Aorta (tissue), 5 donors: ENCODE results near the gene INO80D. TPM values are rescaled to one million over a fixed set of nuclear protein-coding genes. Genes with fewer than 3 reads are reported as not detected.
A peak's percentile ranks its signal among the peaks of the same experiment; 100 is the strongest.

Source experiments
- ATAC-seq: fragments of 200-7000 bp; cut with Tn5 transposase; one replicate; pipeline ENCODE4 v1.9.1; 2022; ENCODE audit warnings: moderate library complexity; ENCODE audit not compliant: low FRiP score
- DNase-seq, 2 donors: peaks; one replicate each; pipeline ENCODE4 v3.0.0-alpha.2; 2020
- H3K27ac ChIP-seq, 2 donors: one replicate each; pipeline ENCODE4 v1.5.1; 2013; ENCODE audit warnings: low read length in 2 of 2, mild to moderate bottlenecking in 2 of 2, moderate library complexity in 2 of 2, control low read depth in 1 of 2, inconsistent platforms in 1 of 2, low read depth in 1 of 2
- H3K27me3 ChIP-seq, 2 donors: one replicate each; pipeline ENCODE4 v1.6.1; 2013; ENCODE audit warnings: control low read depth in 1 of 2, low read length in 1 of 2, mild to moderate bottlenecking in 1 of 2, moderate library complexity in 1 of 2; ENCODE audit not compliant: insufficient read depth in 2 of 2, control insufficient read depth in 1 of 2
- H3K36me3 ChIP-seq, 2 donors: one replicate each; pipeline ENCODE4 v1.6.1; 2013; ENCODE audit warnings: control low read depth in 1 of 2, low read length in 1 of 2, mild to moderate bottlenecking in 1 of 2; ENCODE audit not compliant: insufficient read depth in 2 of 2, control insufficient read depth in 1 of 2
- H3K4me1 ChIP-seq, 2 donors: one replicate each; pipeline ENCODE4 v1.6.1; 2013; ENCODE audit warnings: low read length in 2 of 2, control low read depth in 1 of 2, mild to moderate bottlenecking in 1 of 2, moderate library complexity in 1 of 2; ENCODE audit not compliant: insufficient read depth in 2 of 2, control insufficient read depth in 1 of 2
- H3K4me3 ChIP-seq, 2 donors: one replicate each; pipeline ENCODE4 v1.5.1; 2013; ENCODE audit warnings: low read length in 2 of 2, control low read depth in 1 of 2, mild to moderate bottlenecking in 1 of 2
- H3K9me3 ChIP-seq: one replicate; pipeline ENCODE4 v1.6.1; 2013; ENCODE audit warnings: mild to moderate bottlenecking, low read length; ENCODE audit not compliant: control insufficient read depth
- WGBS, 2 donors: extraction: QIAGEN DNeasy Blood & Tissue Kit; methylation state at CpG; one replicate each; pipeline ENCODE4 v1.1.7; 2013; 5-methylcytosine and 5-hydroxymethylcytosine counted together
- intact Hi-C, 2 donors: fragments of 100-400 bp; cut with DNase I; formaldehyde crosslinking; loops; one replicate each; pipeline versions ENCODE4 v1.14.2 to v1.15.0; 2022
- polyA plus RNA-seq, 2 donors: library from polyadenylated mRNA; stranded (reverse); fragments of 200-250 nt; gene quantifications; one replicate each; pipeline ENCODE4 v1.2.3, GENCODE V29; 2013
- total RNA-seq, 2 donors: library from RNA; stranded (reverse); fragmentation: NEBNext Ultra II Directional; extraction: Animal tissue kit (Norgen Biotek cat#: 25700); gene quantifications; one replicate each; pipeline ENCODE4 v1.2.1, GENCODE V29; 2021
- donor health status: healthy with polysubstance abuse.
- donor health status: Bipolar disorder and iron deficiency.
- donor health status: DM: no; HTN: no; CAD: no.
- donor health status: DM: no; HTN: no; CAD: no.
- donor health status: DM: yes; HTN: yes; CAD: no.

Gene INO80D
- total and polyA plus RNA-seq, 4 donors, result 0.88 to 33.5 (median 15.4) TPM

DNA sequence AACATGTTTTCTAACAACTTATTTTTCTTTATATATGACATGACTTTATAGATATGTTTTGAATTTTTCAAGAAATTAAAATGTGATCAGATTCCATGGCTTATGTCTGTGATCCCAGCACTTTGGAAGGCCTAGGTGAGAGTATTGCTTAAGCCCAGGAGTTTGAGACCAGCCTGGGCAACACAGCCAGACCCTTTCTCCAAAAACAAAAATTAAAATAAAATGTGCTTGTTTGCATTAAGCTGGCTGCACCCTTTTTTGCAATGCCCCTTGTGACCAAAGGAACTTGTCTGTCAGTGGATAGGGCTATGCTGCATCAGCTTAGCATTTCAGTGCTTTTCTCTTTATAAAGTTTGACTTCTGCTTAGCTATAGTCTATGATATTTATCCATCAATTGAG is 2.3 kb upstream of the INO80D start:
- no peak for DNase-seq
- Histone ChIP-seq H3K9me3 (no peaks in the 10 kb centered on the region), H3K36me3 (no peaks in the 10 kb centered on the region), H3K4me3 (no peak overlapping the region), H3K4me1 (no peaks in the 10 kb centered on the region), H3K27ac (no peak overlapping the region), H3K27me3 (no peaks in the 10 kb centered on the region)
- intact Hi-C loops, result loop anchor here in 1 of 2 donors (5.0 kb wide), 1 partner anchor 69 kb away; the partner anchor contains the start of genes EEF1B2 and NDUFS1
- ATAC-seq, result no peak

DNA sequence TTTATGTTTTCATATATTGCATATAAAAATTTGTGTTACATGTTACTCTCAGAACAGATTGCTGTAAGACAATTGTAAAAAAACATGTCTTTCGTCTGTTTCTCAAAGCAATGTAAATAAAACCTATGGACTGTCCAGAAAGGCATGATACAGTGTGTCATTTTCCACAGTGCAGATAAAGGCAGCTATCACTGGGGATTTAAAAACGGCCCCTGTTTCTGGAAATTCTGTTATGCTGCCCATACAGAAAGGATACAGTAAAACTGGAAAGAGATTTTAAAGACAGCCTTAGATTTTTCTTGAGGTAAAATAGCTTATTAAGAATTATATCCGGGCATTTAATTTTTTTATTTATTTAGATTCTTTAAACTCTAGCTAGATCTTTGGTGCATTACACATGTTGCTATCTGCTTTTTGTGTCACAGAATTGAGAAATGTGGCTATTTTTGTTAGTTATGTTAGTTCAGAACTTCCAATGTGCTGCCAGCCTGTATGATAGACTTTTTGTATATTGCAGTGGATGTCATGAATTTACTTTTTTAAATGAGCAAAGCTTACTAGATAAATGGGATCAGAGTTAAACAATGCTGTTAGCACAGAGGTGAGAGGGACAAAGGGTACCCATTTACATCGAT is 859 bp upstream of the INO80D start:
- H3K4me1 ChIP-seq, result no peaks in the 10 kb centered on the region
- H3K36me3 ChIP-seq, result no peaks in the 10 kb centered on the region
- H3K9me3 ChIP-seq, result no peaks in the 10 kb centered on the region
- no peak for DNase-seq
- no peak for ATAC-seq
- intact Hi-C loops, result loop anchor here (2.0 to 5.0 kb wide), 2 partner anchors 70 to 72 kb away; partner anchors contain the start of genes EEF1B2 (in 2 of the 2) and NDUFS1 (in 2 of the 2)
- H3K4me3 ChIP-seq, result peak overlapping the region; percentile 64 to 76
- H3K27me3 ChIP-seq, result no peaks in the 10 kb centered on the region
- peak overlapping the region in 1 of 2 donors; percentile 36 for H3K27ac ChIP-seq
- WGBS, 2 donors, result 1 to 2% methylated on average over 4 of the region's 4 CpGs

DNA sequence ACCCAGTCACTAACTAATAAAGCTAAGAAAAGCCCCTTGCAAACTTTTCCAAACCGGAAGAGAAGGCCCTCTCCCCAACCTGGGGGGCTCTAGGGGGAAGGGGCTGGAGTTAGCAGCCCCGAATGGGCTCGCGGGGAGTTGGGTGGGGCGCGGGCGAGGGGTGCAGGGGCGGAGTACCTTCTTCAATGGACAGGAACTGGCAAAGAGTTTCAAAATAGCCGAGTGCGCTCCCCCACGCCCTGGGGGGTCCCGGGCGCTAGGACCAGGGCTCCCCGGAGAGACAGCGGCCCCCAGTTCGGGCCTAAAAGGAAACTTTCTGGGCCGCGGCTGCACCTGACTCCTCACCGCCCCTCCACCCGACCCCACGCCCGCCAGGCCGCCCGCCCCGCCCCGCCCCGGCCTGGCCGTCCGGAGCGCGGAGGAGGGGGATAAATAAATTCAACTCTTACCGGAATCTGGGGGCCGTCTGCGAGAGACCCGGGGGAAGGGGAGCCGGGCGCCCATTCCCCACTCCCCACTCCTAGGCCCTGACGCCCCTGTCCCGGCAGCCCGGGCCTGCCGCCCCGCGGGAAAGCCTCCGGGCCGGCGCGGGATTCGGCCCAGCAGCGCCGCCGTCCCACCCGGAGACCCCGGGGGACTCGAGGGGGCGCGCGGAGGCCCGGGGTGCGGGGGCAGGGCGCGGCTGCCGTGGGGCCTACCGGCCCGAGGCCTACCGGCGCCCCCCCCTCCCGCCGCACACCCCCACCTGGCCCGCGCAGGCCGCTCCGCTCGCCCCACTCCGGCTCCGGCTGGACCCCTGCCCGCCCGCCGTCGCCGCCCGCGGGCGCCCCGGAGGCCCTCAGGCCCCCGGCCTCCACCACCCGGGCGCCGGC is 868 bp downstream of the INO80D start:
- H3K4me3 ChIP-seq, result peak overlapping the region; percentile 97 to 98
- peak; percentile 58 to 86 for DNase-seq
- peak overlapping the region; percentile 53 to 100 for H3K27ac ChIP-seq
- H3K36me3 ChIP-seq, result no peaks in the 10 kb centered on the region
- intact Hi-C loops, result loop anchor here in 1 of 2 donors (5.0 kb wide), 1 partner anchor 72 kb away; the partner anchor contains the start of genes EEF1B2 and NDUFS1
- no peaks in the 10 kb centered on the region for H3K4me1 ChIP-seq
- no peaks in the 10 kb centered on the region for H3K9me3 ChIP-seq
- no peaks in the 10 kb centered on the region for H3K27me3 ChIP-seq
- WGBS, 2 donors, result 0 to 1% methylated on average over 59 to 88 of the region's 88 CpGs
- peak; percentile 62 for ATAC-seq

DNA sequence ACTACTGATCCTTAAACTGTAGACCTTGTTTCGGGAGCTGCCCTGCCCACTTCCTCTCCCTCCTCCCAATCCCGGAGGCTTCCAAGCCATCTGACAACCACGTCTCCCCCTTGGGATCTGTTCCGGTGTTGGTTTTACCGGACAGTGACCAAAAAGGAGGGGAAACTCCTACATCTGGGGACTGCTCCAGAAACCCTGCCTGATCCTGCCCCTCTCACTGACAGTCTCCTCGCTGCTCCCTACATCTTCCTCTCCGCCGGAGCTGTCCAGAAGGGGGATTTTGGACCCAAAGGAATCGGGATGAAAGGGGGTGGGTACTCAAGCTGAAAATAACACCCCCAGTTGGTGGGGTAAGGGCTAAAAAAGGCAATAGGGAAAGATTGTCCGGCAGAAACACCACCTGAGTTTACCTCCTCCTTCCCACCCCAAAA is 1.5 kb downstream of the INO80D start:
- no peaks in the 10 kb centered on the region for H3K9me3 ChIP-seq
- WGBS, 2 donors, result 1% methylated on average over 10 of the region's 10 CpGs
- H3K27me3 ChIP-seq, result no peaks in the 10 kb centered on the region
- intact Hi-C loops, result no loop called here
- no peaks in the 10 kb centered on the region for H3K36me3 ChIP-seq
- DNase-seq (peak; percentile 72 to 82), ATAC-seq (peak; percentile 72)
- H3K4me1 ChIP-seq, result no peaks in the 10 kb centered on the region
- H3K27ac ChIP-seq, result peak overlapping the region; percentile 53 to 100
- H3K4me3 ChIP-seq, result peak overlapping the region; percentile 97 to 98

DNA sequence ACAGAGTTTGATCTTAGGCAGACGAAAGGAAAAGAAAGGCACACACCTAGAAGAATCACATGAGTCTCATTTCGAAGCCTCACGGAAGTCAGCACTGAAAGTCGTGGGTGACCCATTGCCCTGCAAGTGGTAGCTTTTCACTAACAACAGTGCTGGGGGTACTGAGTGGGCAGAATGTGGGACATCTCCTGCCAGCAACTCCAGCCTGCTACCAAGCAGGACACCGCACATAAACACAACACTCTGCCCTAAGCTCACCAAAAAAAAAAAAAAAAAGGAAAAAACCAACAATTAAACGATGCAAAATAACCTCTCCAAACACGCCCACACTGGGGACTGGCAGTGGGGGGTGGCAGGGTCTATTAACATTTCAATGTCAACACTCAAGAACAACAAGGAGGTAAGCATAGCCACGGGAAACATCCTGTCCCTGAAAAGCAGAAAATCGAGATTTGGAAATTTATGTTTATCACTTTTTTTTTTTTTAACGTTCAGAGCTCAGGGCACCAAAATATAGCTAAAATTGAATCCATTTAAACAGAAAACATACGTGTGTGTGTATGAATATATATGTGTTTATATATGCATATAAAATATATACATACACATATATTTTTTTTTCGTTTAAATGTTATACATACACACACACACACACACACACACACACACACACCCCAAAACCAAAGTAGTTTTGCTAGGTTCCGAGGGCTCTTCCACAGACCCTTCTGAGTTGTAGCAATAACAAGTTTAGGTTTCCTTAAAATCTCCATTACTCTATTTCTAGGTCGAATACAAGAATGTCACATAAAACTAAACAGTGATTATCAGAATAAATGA is 2.2 kb downstream of the INO80D start:
- peak overlapping the region in 1 of 2 donors; percentile 100 for H3K27ac ChIP-seq
- no peaks in the 10 kb centered on the region for H3K4me1 ChIP-seq

DNA sequence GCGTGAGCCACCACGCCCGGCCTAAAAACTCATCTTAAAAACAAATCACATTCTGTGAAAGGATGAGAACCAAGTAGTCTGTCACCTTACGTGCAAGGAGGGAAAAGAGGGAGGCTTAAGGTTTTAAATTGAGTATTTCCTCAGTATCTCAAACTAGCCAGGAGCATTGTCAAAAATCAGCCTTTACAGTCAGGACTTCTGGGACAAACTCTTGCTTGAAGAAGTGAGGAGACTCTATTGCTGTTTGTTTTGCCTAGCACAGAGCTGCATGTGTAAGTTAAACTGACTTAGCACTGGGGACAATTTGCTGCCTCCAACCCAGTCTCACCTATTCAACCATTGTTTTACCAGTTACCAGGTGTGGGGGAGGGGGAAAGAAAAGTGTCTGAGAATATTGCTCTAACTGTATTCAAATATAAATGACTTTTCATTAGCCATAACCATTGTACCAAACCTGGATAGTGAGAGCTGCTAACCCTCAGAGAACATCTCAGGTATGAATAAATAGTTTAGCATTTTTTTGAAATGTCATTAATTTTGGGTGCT is 3.6 kb downstream of the INO80D start:
- Histone ChIP-seq H3K27me3 (no peaks in the 10 kb centered on the region), H3K36me3 (no peaks in the 10 kb centered on the region), H3K4me3 (no peak overlapping the region), H3K9me3 (no peaks in the 10 kb centered on the region), H3K4me1 (no peaks in the 10 kb centered on the region), H3K27ac (no peak overlapping the region)
- intact Hi-C loops, result no loop called here
- WGBS, 2 donors, result 93 to 94% methylated on average over 4 of the region's 4 CpGs
- no peak for ATAC-seq
- no peak for DNase-seq

More for the DNA sequence above, 2.2 kb downstream of the INO80D start:
- 3 to 5% methylated on average over 14 of the region's 14 CpGs for WGBS, 2 donors
- no peak for ATAC-seq
- H3K9me3 ChIP-seq, result no peaks in the 10 kb centered on the region
- H3K27me3 ChIP-seq, result no peaks in the 10 kb centered on the region
- no peak for DNase-seq
- intact Hi-C loops, result no loop called here
- H3K36me3 ChIP-seq, result no peaks in the 10 kb centered on the region
- H3K4me3 ChIP-seq, result peak overlapping the region; percentile 97 to 98

DNA sequence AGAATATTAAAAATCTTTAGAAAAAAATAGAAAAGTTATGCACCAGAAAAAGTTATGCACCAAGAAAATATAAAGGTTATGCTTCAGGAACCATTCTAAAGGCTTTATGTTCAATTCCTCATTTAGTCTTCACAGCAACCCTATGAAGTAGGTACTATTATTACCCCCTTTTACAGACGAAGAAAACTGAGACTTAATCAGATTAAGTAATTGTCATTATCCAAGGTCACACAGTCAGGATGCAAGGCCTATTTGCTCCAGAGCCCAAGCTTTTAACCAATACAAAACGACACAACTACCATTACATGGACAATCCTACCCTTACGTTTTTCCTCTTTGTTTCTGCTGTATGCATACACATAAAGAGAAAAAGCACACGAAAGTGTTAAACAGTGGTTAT is 5.0 kb downstream of the INO80D start:
- H3K27ac ChIP-seq, result no peak overlapping the region
- intact Hi-C loops, result no loop called here
- DNase-seq, result no peak
- WGBS, 2 donors, result 83 to 84% methylated on average over 4 of the region's 4 CpGs
- no peak for ATAC-seq
- no peaks in the 10 kb centered on the region for H3K9me3 ChIP-seq
- H3K36me3 ChIP-seq, result no peaks in the 10 kb centered on the region
- no peaks in the 10 kb centered on the region for H3K27me3 ChIP-seq
- no peaks in the 10 kb centered on the region for H3K4me1 ChIP-seq
- no peak overlapping the region for H3K4me3 ChIP-seq
